HCT116 (cell line): ENCODE measurements around the gene TAAR8. TPM values are rescaled to one million over a fixed set of nuclear protein-coding genes. Genes with fewer than 3 reads are reported as not detected.

Experiments
- total RNA-seq: library from RNA; stranded (reverse); gene quantifications from one replicate; pipeline ENCODE4 v1.2.1, GENCODE V29; 2021; ENCODE audit not compliant: unreplicated experiment

TAAR8 gene
- total RNA-seq, 1 experiment from 2014 or later: not detected

Other genes with a start within 250 kb of the TAAR8 start
- 1.0 TPM for gene MOXD1, start 151.2 kb upstream of the TAAR8 start, total RNA-seq
- gene STX7, start 39.6 kb upstream of the TAAR8 start, total RNA-seq: 27.8 TPM
- gene TAAR9, start 14.4 kb upstream of the TAAR8 start, total RNA-seq: not detected
- not detected for gene TAAR6, start 17.6 kb downstream of the TAAR8 start, total RNA-seq
- gene TAAR5, start 37.1 kb downstream of the TAAR8 start, total RNA-seq: not detected
- not detected for gene TAAR2, start 71.6 kb downstream of the TAAR8 start, total RNA-seq
- gene TAAR1, start 106.5 kb downstream of the TAAR8 start, total RNA-seq: not detected
- gene VNN1, start 161.4 kb downstream of the TAAR8 start, total RNA-seq: not detected
- gene VNN2, start 205.2 kb downstream of the TAAR8 start, total RNA-seq: 0.37 TPM
- gene SLC18B1, start 246.0 kb downstream of the TAAR8 start, total RNA-seq: 18.1 TPM